ENCODE measurements around the gene ANGPTL4. TPM values are rescaled to one million over a fixed set of nuclear protein-coding genes. Genes with fewer than 3 reads are reported as not detected.
"Not testable (repeated sequence)": the region's sequence is repeated elsewhere in the genome, so short reads cannot be mapped to it uniquely, and the experiment has no call there.

ANGPTL4 gene, protein sequence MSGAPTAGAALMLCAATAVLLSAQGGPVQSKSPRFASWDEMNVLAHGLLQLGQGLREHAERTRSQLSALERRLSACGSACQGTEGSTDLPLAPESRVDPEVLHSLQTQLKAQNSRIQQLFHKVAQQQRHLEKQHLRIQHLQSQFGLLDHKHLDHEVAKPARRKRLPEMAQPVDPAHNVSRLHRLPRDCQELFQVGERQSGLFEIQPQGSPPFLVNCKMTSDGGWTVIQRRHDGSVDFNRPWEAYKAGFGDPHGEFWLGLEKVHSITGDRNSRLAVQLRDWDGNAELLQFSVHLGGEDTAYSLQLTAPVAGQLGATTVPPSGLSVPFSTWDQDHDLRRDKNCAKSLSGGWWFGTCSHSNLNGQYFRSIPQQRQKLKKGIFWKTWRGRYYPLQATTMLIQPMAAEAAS
- 9.2 TPM for total RNA-seq

DNA sequence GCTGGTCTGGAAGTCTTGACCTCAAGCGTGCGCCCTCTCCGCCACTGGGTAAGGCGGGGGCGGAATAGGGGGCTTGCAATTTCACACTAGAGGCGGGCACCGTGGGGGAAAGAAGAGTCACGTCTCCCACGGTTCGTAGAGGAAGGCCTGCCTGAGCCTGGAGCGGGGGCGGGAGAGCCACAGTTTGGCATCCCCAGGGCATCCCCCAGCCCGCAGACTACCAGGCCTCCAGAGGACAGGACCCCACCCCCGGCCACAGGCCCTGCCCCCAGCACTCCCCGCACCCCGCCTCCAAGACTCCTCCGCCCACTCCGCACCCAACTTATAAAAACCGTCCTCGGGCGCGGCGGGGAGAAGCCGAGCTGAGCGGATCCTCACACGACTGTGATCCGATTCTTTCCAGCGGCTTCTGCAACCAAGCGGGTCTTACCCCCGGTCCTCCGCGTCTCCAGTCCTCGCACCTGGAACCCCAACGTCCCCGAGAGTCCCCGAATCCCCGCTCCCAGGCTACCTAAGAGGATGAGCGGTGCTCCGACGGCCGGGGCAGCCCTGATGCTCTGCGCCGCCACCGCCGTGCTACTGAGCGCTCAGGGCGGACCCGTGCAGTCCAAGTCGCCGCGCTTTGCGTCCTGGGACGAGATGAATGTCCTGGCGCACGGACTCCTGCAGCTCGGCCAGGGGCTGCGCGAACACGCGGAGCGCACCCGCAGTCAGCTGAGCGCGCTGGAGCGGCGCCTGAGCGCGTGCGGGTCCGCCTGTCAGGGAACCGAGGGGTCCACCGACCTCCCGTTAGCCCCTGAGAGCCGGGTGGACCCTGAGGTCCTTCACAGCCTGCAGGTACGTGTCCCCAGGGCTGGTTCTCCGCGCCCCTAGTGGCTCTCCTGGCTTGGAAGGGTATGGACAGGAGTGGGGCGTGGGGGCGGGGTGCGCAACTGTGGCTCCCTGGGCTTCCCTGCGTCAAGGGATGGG is at the start of gene ANGPTL4:
ANGPTL4 (plus strand) TSS at position 353 of the 969 bp plus-strand sequence; CDS start at position 520, 167 bp downstream.
- intact Hi-C loops (cut with DNase I): no loop called here
- ATAC-seq (peak; percentile 80), DNase-seq (ENCODE audit: low spot score) (peak; percentile 87)

DNA sequence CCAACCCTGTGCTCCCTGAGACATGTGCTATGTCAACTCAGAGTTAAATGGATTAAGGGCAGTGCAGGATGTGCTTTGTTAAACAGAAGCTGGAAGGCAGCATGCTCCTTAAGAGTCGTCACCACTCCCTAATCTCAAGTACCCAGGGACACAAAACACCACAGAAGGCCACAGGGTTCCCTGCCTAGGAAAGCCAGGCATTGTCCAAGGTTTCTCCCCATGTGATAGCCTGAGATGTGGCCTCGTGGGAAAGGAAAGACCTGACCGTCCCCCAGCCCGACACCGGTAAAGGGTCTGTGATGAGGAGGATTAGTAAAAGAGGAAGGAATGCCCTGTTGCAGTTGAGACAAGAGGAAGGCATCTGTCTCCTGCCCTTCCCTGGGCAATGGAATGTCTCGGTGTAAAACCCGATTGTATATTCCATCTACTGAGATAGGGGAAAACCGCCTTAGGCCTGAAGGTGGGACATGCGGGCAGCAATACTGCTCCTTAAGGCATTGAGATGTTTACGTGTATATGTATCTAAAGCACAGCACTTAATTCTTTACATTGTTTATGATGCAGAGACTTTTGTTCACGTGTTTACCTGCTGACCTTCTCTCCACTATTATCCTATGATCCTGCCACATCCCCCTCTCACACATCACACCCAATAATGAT is 48.8 kb upstream of the ANGPTL4 start:
- ATAC-seq; intact Hi-C loops (cut with DNase I); DNase-seq (ENCODE audit: low spot score): not testable (repeated sequence)

DNA sequence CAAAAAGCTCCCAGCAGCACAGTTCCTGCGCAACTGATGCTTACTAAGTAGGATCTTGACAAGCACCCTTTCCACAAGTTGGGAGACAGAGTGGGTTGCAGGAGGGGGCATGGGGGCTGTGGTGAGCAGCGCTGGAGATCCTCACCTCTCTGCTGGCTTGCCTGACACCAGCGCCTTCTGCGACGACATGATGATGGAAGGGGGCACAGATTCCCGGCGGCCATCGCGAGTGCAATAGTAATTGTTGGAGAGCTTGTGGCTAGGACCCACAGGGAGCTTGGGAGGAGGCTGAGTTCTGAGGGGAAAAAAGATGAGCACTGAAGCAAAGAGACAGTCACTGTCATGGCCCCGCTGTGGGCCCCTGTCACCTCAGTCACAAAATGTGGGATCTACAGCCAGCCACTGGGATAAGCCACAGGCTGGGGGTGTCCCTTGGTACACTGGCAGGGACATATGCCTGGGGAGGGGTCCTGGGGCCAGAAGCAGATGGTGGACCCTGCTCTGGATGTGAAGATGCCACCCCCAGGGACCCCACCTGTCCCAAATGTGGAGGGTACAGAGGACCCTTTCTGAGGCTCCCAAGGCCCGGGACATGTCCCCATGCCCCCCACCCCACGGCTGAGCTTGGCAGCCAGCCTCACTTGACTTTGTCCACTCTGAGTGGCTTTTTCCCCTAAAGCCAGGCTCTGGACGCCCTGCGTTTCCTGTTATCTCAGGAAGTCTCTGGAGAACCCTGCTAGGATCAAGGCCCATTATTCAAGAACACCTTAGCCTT is 47.4 kb upstream of the ANGPTL4 start:
- intact Hi-C loops (cut with DNase I): no loop called here
- no peak for DNase-seq (ENCODE audit: low spot score)
- ATAC-seq: no peak

DNA sequence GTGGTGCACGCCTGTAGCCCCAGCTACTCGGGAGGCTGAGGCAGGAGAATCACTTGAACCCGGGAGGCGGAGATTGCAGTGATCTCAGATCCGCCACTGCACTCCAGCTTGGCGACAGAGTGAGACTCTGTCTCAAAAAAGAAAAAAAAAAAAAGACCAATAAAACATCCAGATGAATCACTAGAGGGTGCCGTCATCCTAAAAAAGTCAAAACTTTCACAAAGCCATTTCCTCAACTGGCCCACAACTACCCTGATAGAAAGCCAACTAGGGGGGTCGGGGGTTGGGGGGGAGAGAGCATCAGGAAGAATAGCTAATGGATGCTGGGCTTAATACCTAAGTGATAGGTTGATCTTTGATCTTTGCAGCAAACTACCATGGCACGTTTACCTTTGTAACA is 45.1 kb upstream of the ANGPTL4 start:
- ATAC-seq; intact Hi-C loops (cut with DNase I): not testable (repeated sequence)

DNA sequence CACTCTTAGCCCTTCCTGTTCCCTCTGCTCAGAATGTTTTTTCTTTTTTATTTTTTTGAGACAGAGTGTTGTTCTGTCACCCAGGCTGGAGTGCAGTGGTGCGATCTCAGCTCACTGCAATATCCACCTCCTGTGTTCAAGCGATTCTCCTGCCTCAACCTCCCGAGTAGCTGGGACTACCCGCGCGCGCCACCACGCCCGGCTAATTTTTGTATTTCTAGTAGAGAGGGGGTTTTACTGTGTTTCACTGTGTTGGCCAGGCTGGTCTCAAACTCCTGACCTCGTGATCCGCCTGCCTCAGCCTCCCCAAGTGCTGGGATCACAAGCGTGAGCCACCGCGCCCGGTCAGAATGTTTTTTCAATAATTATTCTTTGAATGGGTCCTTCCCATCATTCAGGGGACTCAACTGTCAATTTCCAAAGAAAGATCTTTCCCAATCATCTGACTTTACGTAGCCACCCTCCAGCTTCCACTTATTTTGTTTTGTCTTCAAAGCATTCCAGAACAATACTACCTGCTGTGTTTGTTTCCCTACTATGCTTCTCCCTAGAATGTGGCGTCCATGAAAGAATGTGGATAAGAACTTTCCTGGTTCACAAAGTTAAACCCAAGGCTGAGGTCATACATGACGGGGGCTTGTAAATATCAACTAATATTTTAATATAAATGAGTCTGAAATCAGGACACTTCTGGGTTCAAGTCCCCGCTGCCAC is 44.0 kb upstream of the ANGPTL4 start:
- ATAC-seq: no peak
- no peak for DNase-seq (ENCODE audit: low spot score)
- intact Hi-C loops (cut with DNase I): no loop called here

More for the DNA sequence above, 45.1 kb upstream of the ANGPTL4 start:
- DNase-seq (ENCODE audit: low spot score): not testable (repeated sequence)

DNA sequence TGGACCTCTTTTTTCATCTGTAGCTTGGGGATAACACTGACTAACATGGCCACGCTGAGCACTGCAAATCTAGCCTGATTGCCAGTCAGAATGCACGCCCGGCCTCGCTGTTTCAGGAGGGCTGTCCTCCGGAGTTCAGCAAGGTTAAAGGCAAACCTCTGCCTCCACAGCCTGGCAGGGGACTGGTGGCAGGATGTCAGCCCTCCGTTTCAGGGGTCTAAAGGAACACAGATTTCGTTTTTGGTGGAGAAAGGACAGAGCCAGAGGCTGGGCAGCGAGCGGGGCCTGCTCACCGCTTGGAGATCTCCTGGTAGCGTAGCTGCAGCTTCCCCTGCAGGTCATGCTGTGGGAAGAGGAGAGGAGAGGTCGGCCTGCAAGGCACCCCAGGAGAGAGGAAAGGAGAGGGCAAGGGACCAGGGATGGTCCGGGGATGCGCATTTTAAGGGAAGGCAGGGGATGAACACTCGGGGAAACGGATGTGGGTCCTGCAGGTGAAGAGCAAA is 43.3 kb upstream of the ANGPTL4 start:
- DNase-seq (ENCODE audit: low spot score): no peak
- intact Hi-C loops (cut with DNase I): no loop called here
- ATAC-seq: peak; percentile 21

DNA sequence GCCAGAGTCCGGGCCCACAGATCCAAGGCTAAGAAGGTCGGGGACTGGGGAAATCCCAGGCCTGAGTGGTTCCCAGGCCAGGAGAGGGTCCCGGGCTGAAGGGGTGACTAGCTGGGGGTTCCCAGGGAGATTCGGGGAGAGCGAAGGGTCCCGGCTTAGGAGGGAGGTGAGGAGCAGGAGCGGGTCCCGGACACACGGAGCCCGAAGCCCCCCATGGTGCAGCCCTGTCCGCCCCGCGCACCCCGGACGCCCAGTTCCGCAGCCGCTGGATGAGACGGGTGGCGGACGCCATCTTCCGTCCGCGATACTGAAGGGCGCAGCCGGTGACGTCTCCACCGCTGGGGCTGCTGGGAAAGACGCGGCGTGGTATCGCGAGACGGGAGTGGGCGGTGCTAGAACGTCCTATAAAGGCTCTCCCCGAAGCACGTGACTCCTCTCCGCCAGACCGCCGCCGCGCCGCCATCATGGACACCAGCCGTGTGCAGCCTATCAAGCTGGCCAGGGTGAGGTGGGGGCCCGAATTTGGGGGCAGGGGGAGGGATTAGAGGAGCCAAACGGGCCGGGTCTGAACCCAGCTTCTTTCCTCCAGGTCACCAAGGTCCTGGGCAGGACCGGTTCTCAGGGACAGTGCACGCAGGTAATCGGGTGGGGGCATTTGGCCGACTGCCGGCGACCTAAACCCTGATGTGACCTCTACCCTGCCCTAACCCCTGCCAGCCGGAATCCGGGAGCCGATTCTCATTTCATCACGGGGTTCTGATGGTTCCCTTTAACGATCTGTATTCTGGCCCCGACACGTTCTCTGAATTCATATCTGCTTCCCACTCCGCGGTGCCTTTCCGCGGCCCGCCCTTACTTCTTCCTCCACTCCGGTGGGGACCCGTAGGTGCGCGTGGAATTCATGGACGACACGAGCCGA is 42.6 kb upstream of the ANGPTL4 start, which contains the start of the genes NDUFA7 and RPS28:
NDUFA7 (minus strand) TSS at position 309 of the 919 bp plus-strand sequence; CDS start at position 292, 17 bp downstream.
RPS28 (plus strand) TSS at position 430 of the 919 bp plus-strand sequence; CDS start at position 465, 35 bp downstream.
- DNase-seq (ENCODE audit: low spot score) (peak; percentile 99), ATAC-seq (peak; percentile 99)
- intact Hi-C loops (cut with DNase I): no loop called here

DNA sequence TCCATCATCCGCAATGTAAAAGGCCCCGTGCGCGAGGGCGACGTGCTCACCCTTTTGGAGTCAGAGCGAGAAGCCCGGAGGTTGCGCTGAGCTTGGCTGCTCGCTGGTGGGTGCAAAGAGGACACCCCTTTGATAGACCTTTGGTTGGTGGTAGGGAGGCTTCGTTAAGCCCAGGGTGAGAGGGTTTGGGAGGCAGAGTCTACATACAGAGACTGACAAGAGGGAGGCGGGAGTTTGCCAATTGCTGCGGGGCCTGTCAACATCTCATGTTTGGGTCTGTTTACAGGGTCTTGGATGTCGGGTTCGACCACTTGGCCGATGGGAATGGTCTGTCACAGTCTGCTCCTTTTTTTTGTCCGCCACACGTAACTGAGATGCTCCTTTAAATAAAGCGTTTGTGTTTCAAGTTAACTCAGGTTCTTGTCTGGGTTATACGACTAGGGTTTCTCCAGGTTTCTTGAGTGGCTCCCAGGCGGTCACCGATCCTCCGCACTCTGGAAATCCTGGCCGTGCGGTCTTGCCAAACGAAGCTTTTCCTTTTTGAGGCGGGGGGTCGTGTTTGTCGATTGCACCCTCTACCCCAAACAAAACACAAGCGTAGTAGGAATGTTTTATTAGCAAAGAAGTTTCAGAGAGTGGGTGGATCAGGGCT is 41.8 kb upstream of the ANGPTL4 start:
- intact Hi-C loops (cut with DNase I): no loop called here
- DNase-seq (ENCODE audit: low spot score) (no peak), ATAC-seq (no peak)

DNA sequence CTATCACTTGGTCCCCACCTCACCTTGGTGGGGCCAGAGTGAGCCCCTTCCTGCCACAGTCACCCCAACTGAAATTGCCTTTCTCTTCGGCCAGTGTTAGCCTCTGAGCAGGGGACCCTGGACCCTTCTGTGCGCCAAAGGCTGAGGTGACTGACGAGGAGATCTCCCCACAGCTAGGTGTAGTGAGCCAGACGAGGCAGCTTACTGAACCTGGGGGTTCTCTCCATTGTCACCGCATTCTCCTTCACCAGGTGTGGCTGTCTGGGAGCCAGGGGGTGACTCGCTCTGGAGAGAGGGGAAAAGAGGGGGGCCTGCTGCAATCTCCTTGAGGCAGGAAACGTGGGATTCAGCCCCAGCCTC is 41.3 kb upstream of the ANGPTL4 start:
- intact Hi-C loops (cut with DNase I): no loop called here
- no peak for DNase-seq (ENCODE audit: low spot score)
- ATAC-seq: no peak

DNA sequence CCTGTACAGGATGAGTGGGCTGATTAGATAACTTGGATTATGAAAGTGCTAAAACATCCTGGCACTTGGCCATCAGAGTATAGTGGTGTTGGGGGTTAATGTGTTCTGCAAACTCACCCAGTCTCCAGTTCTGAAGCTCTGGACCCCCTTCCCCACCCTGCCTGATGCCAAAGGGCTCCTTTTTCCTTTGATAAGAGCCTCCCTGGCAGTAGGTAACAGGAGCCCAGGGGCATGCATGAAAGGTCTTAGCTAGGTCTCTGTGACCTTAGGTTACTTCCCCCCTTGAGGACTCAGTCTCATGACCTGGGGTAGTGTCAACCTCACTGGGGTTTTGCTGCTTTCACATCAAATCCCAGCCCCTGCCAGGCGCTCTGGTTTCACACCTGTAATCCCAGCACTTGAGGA is 40.2 kb upstream of the ANGPTL4 start:
- ATAC-seq (no peak), DNase-seq (ENCODE audit: low spot score) (no peak)
- intact Hi-C loops (cut with DNase I): no loop called here

DNA sequence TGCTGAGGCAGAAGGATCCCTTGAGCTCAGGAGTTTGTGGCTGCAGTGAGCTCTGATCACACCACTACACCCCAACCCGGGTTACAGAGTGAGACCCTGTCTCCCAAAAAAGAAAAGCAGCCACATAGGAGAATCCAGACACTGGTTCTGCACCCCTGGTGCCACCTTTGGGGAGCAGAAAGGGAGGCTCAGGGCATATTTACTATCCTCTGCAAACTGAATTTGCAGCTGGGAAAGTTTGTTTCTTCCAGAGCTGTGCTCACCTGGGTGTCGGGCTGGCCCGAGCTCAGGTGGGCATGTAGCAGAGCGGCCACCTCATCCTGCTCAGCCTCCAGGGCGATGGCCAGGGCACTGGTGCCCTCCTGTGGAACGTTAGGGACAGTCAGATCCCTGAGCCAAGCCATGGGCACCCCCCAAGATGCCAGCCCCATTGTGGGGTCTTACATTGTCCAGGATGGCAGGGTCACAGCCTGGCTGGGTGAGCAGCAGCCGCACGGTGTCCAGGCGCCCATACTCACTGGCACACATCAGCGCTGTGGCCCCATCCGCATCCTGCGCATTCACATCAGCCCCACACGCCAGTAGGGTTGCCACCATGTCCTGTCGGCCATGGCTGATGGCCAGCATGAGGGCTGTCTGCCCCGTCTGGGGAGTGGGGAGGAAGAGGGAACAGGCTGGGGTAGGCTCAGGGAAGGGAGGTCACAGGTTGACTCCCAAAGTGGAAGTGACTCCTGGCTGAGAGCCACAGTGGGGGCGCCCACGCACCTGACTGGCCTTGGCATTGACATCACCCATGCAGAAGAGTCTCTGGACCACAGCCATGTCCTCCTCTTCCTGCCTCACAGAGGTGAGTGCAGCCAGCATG is 39.5 kb upstream of the ANGPTL4 start:
- ATAC-seq: no peak
- intact Hi-C loops (cut with DNase I): no loop called here
- no peak for DNase-seq (ENCODE audit: low spot score)

DNA sequence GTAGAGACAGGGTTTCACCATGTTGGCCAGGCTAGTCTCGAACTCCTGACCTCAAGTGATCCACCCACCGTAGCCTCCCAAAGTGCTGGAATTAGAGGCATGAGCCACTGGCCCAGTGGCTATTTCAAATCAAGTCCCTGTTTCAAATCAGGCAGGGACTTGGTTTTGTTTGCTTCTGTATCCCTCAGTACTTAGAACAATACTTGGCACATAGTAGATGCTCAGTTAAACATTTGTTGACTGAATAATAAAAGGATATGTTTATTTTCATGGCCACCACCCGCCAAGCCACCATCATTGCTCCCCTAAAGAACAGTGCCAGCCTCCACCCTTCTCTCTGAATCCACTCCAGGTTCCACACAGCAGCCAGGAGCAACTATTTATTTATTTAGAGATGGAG is 38.5 kb upstream of the ANGPTL4 start:
- ATAC-seq: no peak
- intact Hi-C loops (cut with DNase I): no loop called here

DNA sequence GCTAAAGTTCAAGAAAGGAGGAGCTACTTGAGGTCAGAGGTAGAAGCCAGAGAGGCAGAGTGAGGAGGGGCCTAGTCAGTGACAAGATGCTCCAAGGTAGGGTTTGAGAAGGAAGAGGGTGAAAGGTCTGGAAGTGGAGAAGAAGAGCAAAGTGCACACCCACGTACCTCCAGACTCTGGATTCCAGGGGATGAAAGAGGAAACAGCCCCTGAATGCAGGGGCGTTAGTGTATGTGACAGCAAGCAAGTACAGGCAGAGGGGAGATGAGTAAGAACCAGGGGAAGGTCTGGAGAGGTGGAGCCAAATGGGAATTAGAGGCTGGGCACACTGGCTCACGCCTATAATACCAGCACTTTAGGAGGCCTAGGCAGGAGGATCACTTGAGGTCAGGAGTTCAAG is 34.0 kb upstream of the ANGPTL4 start:
- DNase-seq (ENCODE audit: low spot score): no peak
- ATAC-seq: no peak

More for the DNA sequence above, 38.5 kb upstream of the ANGPTL4 start:
- DNase-seq (ENCODE audit: low spot score): no peak

DNA sequence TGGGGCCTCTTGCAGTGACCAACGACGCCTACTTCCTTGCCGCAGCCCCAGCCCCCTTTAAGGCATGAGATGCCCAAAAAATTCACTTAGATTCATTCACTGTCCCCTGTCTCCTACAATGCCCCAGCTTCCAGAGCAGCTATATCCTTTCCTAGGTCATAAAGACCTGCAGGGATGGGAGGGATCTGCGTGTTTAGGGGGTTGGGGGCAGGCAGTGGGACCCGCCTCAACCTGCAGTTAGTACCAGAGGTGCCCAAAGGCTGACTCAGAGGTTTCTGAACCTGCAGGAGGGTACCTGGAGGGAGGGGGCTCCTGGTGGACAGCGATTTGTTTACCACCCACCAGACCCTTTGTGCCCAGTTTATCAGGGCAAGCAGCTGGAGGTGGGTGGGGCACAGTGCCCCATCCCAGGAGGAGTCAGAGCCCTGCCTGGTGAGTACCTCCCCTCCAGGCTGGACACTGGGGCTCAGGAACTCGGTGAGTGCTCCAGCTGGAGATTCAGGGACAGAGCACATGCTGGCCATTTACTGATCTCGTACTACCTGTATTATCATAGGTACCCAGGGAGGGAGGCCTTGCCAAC is 32.6 kb upstream of the ANGPTL4 start:
- ATAC-seq: no peak
- no peak for DNase-seq (ENCODE audit: low spot score)
- intact Hi-C loops (cut with DNase I): no loop called here

More for the DNA sequence above, 34.0 kb upstream of the ANGPTL4 start:
- intact Hi-C loops (cut with DNase I): no loop called here
